Measurements from ENCODE around the gene FBXW7.

DNA sequence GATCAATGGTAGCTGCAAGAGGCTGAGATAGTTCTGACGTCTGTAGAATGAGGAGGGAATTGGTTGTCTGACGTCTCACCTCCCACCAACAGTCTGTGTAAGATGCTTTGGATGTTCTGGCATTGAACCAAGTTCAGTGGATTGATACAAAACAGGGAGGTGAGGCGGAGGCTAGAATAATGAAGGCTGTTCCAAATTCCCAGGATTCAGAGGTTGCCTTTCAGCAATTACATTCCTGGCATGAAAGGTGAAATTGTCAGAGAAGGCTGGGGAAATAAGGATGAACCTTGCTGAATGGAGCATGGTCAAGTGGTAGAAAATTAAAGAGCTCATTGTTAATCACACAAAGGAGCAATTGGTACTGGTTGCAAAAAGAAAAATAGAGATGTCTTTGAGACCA is 241.6 kb downstream of the FBXW7 start:
- TF ChIP-seq EZH2 (IDR thresholded peaks at IDR 0.05) (no peak), POLR2A (IDR thresholded peaks at IDR 0.05; ENCODE audit: borderline replicate concordance, extremely low read depth, insufficient read depth, insufficient read length) (no peak), SIN3A (IDR thresholded peaks at IDR 0.05; ENCODE audit: low read depth) (no peak), YY1 (IDR thresholded peaks at IDR 0.05; ENCODE audit: extremely low read depth, insufficient replicate concordance, low read depth, low read length) (no peak), EGR1 (IDR thresholded peaks at IDR 0.05; ENCODE audit: low read depth) (no peak), POLR2AphosphoS5 (IDR thresholded peaks at IDR 0.05; ENCODE audit: low read depth, low read length) (no peak), ELF1 (IDR thresholded peaks at IDR 0.05; ENCODE audit: borderline replicate concordance, low read depth) (no peak), FOSL1 (IDR thresholded peaks at IDR 0.05; ENCODE audit: low read depth) (no peak), MAX (IDR thresholded peaks at IDR 0.05) (no peak), JUND (IDR thresholded peaks at IDR 0.05) (no peak)
- TF ChIP-seq, protein P1, sequence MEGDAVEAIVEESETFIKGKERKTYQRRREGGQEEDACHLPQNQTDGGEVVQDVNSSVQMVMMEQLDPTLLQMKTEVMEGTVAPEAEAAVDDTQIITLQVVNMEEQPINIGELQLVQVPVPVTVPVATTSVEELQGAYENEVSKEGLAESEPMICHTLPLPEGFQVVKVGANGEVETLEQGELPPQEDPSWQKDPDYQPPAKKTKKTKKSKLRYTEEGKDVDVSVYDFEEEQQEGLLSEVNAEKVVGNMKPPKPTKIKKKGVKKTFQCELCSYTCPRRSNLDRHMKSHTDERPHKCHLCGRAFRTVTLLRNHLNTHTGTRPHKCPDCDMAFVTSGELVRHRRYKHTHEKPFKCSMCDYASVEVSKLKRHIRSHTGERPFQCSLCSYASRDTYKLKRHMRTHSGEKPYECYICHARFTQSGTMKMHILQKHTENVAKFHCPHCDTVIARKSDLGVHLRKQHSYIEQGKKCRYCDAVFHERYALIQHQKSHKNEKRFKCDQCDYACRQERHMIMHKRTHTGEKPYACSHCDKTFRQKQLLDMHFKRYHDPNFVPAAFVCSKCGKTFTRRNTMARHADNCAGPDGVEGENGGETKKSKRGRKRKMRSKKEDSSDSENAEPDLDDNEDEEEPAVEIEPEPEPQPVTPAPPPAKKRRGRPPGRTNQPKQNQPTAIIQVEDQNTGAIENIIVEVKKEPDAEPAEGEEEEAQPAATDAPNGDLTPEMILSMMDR (IDR thresholded peaks at IDR 0.05 in 2 of 3, conservative IDR thresholded peaks at IDR 0.05 in 1 of 3; ENCODE audit: borderline replicate concordance in 1 of 3, insufficient read depth in 1 of 3, low read depth in 2 of 3, low read length in 2 of 3): no peak

Data from HCT116 (cell line).